ENCODE results near the gene NAV3. TPM values are rescaled to one million over a fixed set of nuclear protein-coding genes. Genes with fewer than 3 reads are reported as not detected.

The NAV3 gene
- total RNA-seq, 1 donor from 2014 or later, result 16.2 TPM

DNA sequence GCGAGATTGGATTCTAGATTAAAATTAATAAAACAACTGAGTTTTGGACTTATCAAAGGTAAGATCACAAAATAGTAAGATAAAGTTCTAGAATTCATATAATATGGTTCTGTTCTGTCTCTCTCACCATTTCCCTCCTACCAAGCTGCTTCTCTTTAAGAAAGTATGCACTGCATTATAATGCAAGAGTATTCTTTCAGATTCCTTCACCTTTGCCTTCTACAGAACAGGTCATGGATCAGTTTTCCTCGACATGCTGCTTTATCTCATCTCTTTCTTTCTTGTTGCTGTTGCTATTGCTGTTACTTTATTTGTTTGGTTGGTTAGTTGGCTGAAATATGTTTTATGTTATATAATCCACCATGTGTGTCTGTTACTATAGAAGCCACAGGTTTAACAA lies 357.0 kb downstream of the NAV3 start:
- Histone ChIP-seq H3K27me3 (no peaks in the 10 kb centered on the region), H3K36me3 (no peaks in the 10 kb centered on the region), H3K4me3 (no peak overlapping the region), H3K4me1 (no peaks in the 10 kb centered on the region), H3K27ac (no peak overlapping the region), H3K9me3 (no peaks in the 10 kb centered on the region)
- no peak for DNase-seq (ENCODE audit: extremely low spot score in 2 of 2)
- no peak for TF ChIP-seq POLR2A (IDR thresholded peaks at IDR 0.05)
- no peak for TF ChIP-seq POLR2AphosphoS5 (IDR thresholded peaks at IDR 0.05; ENCODE audit: insufficient read depth in 1 of 2, low read depth in 1 of 2)
- TF ChIP-seq, protein P1, sequence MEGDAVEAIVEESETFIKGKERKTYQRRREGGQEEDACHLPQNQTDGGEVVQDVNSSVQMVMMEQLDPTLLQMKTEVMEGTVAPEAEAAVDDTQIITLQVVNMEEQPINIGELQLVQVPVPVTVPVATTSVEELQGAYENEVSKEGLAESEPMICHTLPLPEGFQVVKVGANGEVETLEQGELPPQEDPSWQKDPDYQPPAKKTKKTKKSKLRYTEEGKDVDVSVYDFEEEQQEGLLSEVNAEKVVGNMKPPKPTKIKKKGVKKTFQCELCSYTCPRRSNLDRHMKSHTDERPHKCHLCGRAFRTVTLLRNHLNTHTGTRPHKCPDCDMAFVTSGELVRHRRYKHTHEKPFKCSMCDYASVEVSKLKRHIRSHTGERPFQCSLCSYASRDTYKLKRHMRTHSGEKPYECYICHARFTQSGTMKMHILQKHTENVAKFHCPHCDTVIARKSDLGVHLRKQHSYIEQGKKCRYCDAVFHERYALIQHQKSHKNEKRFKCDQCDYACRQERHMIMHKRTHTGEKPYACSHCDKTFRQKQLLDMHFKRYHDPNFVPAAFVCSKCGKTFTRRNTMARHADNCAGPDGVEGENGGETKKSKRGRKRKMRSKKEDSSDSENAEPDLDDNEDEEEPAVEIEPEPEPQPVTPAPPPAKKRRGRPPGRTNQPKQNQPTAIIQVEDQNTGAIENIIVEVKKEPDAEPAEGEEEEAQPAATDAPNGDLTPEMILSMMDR (IDR thresholded peaks at IDR 0.05), result no peak
- intact Hi-C loops (cut with DNase I), result no loop called here

DNA sequence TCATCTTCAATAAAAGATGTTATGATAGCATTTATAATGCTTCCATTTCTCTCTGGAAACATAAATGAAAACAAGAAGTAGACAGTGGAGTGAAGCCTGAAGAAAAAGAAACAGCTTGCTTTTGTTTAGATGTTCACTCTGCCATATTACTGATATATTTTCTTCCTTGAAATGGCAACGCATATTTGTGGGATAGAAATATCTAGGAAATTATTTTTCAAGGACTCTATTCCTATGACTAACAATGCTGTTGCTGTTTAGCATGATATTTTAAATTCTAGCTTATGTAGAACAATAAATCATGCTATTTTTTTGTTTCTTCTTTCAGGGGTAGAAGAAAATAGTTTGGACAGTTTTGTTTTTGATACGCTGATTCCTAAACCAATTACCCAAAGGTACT lies 359.0 kb downstream of the NAV3 start:
- Histone ChIP-seq H3K27me3 (no peaks in the 10 kb centered on the region), H3K4me3 (no peak overlapping the region), H3K36me3 (no peaks in the 10 kb centered on the region), H3K27ac (no peak overlapping the region), H3K9me3 (no peaks in the 10 kb centered on the region), H3K4me1 (no peaks in the 10 kb centered on the region)
- TF ChIP-seq, protein P1 (IDR thresholded peaks at IDR 0.05), result no peak
- TF ChIP-seq POLR2A (IDR thresholded peaks at IDR 0.05) (no peak), POLR2AphosphoS5 (IDR thresholded peaks at IDR 0.05; ENCODE audit: insufficient read depth in 1 of 2, low read depth in 1 of 2) (no peak)
- DNase-seq (ENCODE audit: extremely low spot score in 2 of 2), result no peak
- intact Hi-C loops (cut with DNase I), result no loop called here

DNA sequence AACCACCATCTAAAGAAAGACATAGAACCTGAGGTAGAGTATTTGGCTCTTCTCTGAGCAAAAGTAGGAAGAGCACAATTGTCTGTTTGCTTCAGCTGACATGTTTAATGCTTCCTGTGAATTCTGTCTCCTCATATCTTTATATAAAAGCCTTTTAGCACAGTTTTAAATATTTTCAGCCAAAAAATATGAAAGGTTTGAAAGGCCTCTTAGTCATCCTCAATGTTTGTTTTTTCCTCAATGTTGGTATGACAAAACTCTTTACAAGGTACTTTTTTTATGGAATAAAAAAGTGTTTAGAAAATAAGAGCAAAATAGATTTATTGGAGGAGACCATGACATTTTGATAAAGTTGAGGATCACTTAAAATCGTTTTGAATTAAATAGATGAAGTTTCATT lies 360.9 kb downstream of the NAV3 start:
- no peak overlapping the region for H3K4me3 ChIP-seq
- TF ChIP-seq, protein P1 (IDR thresholded peaks at IDR 0.05), result no peak
- no peak for TF ChIP-seq POLR2A (IDR thresholded peaks at IDR 0.05)
- TF ChIP-seq POLR2AphosphoS5 (IDR thresholded peaks at IDR 0.05; ENCODE audit: insufficient read depth in 1 of 2, low read depth in 1 of 2), result no peak
- H3K9me3 ChIP-seq, result no peaks in the 10 kb centered on the region
- intact Hi-C loops (cut with DNase I), result no loop called here
- H3K36me3 ChIP-seq, result no peaks in the 10 kb centered on the region
- DNase-seq (ENCODE audit: extremely low spot score in 2 of 2), result no peak
- H3K27me3 ChIP-seq, result no peaks in the 10 kb centered on the region
- H3K4me1 ChIP-seq, result no peaks in the 10 kb centered on the region
- no peak overlapping the region for H3K27ac ChIP-seq

DNA sequence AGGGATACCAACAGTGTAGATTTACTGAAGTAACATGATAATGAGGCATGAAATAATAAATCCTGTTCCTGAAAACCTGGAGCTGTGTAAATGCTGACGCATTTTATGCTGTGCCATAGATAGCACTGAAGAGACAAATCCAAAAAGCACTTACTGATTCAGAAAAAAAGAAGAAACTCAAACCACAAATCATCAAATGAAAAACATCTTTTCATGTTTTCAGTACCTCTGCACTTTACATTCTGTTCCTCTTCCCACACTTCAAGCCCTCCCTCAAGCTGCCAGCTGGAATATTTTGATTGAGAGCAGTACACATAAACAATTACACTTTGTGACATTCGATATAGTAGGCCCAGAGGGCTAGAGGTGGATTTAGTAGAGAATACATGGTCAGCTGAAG lies 362.3 kb downstream of the NAV3 start:
- H3K27me3 ChIP-seq, result no peaks in the 10 kb centered on the region
- H3K36me3 ChIP-seq, result no peaks in the 10 kb centered on the region
- DNase-seq (ENCODE audit: extremely low spot score in 2 of 2), result no peak
- TF ChIP-seq, protein P1 (IDR thresholded peaks at IDR 0.05), result no peak
- TF ChIP-seq POLR2A (IDR thresholded peaks at IDR 0.05) (no peak), POLR2AphosphoS5 (IDR thresholded peaks at IDR 0.05; ENCODE audit: insufficient read depth in 1 of 2, low read depth in 1 of 2) (no peak)
- intact Hi-C loops (cut with DNase I), result no loop called here
- no peak overlapping the region for H3K4me3 ChIP-seq
- H3K9me3 ChIP-seq, result no peaks in the 10 kb centered on the region
- H3K27ac ChIP-seq, result no peak overlapping the region
- H3K4me1 ChIP-seq, result no peaks in the 10 kb centered on the region

DNA sequence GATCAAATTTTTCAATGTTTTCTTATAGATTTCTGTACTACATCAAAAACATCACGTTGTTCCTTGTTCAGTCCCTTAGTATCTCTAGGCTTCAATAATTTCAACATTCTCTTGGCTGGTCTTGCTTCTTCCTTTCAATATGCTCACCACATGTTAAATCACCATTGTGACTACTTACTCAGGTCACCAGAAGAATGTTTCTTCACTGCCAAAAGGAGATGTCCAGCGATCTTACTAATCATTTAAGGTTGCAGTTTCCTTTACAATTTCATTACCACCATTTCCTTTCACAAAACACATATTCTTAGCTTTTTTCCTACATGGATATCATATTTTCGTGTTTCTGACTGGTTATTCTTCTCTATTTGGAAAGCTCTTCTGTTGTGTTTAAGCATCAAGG lies 363.8 kb downstream of the NAV3 start:
- intact Hi-C loops (cut with DNase I), result no loop called here
- Histone ChIP-seq H3K27me3 (no peaks in the 10 kb centered on the region), H3K4me1 (no peaks in the 10 kb centered on the region), H3K9me3 (no peaks in the 10 kb centered on the region), H3K36me3 (no peaks in the 10 kb centered on the region), H3K4me3 (no peak overlapping the region), H3K27ac (no peak overlapping the region)
- DNase-seq (ENCODE audit: extremely low spot score in 2 of 2), result no peak
- TF ChIP-seq POLR2AphosphoS5 (IDR thresholded peaks at IDR 0.05; ENCODE audit: insufficient read depth in 1 of 2, low read depth in 1 of 2) (no peak), POLR2A (IDR thresholded peaks at IDR 0.05) (no peak)
- TF ChIP-seq, protein P1 (IDR thresholded peaks at IDR 0.05), result no peak
